GM21576 (cell line): Measurements from ENCODE around the gene FSTL4.

ENCODE experiments used
- ATAC-seq: cut with Tn5 transposase; IDR thresholded peaks from one replicate; pipeline ENCODE4 v1.9.1; 2021; ENCODE audit warnings: mild to moderate bottlenecking, moderate library complexity; ENCODE audit not compliant: unreplicated experiment

The FSTL4 gene

GRCh38 chr5:133354323-133355185 is 257.8 kb downstream of the FSTL4 start:
- ATAC-seq, result no peak

- ATAC-seq, result no peak
These were observed 258.6 kb downstream of the FSTL4 start for GRCh38 chr5:133353741-133354140.

- ATAC-seq, result no peak
These were observed 263.9 kb downstream of the FSTL4 start for GRCh38 chr5:133348406-133348805.

GRCh38 chr5:133347039-133347438 is 265.3 kb downstream of the FSTL4 start:
- ATAC-seq, result no peak

- no peak for ATAC-seq
These were observed 268.1 kb downstream of the FSTL4 start for GRCh38 chr5:133344266-133344665.

GRCh38 chr5:133343196-133343595 is 269.1 kb downstream of the FSTL4 start:
- ATAC-seq, result no peak

- no peak for ATAC-seq
These were observed 270.2 kb downstream of the FSTL4 start for GRCh38 chr5:133341915-133342710.

GRCh38 chr5:133341296-133341695 is 271.0 kb downstream of the FSTL4 start:
- no peak for ATAC-seq

- ATAC-seq, result no peak
These were observed 271.5 kb downstream of the FSTL4 start for GRCh38 chr5:133340822-133341221.

GRCh38 chr5:133340002-133340755 is 272.2 kb downstream of the FSTL4 start:
- ATAC-seq, result no peak

GRCh38 chr5:133338504-133339355 is 273.6 kb downstream of the FSTL4 start:
- no peak for ATAC-seq

GRCh38 chr5:133337795-133338445 is 274.4 kb downstream of the FSTL4 start:
- no peak for ATAC-seq

GRCh38 chr5:133336969-133337410 is 275.4 kb downstream of the FSTL4 start:
- no peak for ATAC-seq

GRCh38 chr5:133336121-133336968 is 276.0 kb downstream of the FSTL4 start:
- no peak for ATAC-seq

- ATAC-seq, result no peak
These were observed 277.3 kb downstream of the FSTL4 start for GRCh38 chr5:133334796-133335639.

- ATAC-seq, result no peak
These were observed 278.8 kb downstream of the FSTL4 start for GRCh38 chr5:133333326-133334150.

- ATAC-seq, result no peak
These were observed 279.8 kb downstream of the FSTL4 start for GRCh38 chr5:133332439-133333024.
